Stimulated activated CD4-positive, alpha-beta T cell treated with anti-CD3 and anti-CD28 coated beads, Interleukin-1b, Interleukin-23, amount 100 ng/mL, for 48 hours (primary cell): Measurements from ENCODE around the gene ANGPTL8.
A peak's percentile ranks its signal among the peaks of the same experiment; 100 is the strongest.

Experiments
- DNase-seq: peaks from one replicate; pipeline ENCODE4 v3.0.0-alpha.2; 2020

The ANGPTL8 gene

GRCh38 chr19:11204076-11204602 lies 35.3 kb upstream of the ANGPTL8 start:
- DNase-seq: no peak

DNA sequence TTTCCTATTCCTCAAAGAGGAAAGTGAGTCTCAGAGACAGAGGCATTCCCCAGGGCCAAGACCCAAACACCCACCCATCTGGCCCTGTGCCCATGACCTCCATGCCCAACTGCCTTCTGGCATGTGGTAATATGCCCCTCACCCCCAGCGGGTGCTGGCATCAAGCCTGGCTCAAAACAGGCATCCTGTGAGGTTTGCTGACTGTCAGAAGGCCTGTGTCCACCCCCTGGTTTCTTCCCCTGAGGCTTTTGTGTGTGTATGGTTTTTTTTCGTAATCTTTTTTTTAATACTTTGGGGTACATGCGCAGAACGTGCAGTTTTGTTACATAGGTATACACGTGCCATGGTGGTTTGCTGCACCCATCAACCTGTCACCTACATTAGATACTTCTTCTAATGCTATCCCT lies 34.5 kb upstream of the ANGPTL8 start:
- DNase-seq: no peak

DNA sequence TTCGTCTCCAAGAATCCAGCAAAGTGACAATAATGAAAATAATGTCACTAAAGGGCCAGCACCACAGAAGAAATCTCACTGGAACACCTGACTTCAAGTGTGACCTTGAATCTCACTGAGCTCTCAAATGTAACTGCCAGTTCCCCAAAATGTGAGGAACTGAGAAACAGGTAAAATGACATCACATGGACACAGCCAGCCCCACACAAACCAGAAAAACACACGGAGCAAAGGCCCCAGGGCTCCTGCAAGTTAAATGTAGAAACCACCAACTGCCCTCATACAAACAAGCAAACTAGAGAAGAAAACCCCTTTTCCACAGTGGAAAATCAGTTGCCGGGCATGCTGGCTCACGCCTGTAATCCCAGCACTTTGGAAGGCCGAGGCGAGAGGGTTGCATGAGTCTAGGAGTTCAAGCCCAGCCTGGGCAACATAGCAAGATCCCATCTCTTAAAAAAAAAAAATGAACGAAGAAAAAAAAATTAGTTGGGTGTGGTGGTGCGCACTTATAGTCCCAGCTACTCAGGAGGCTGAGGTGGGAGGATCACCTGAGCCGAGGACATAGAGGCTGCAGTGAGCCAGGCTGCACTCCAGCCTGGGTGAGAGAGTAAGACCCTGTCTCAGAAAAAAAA lies 33.4 kb upstream of the ANGPTL8 start:
- DNase-seq: no peak

GRCh38 chr19:11208561-11209471 lies 30.6 kb upstream of the ANGPTL8 start:
- DNase-seq: no peak

DNA sequence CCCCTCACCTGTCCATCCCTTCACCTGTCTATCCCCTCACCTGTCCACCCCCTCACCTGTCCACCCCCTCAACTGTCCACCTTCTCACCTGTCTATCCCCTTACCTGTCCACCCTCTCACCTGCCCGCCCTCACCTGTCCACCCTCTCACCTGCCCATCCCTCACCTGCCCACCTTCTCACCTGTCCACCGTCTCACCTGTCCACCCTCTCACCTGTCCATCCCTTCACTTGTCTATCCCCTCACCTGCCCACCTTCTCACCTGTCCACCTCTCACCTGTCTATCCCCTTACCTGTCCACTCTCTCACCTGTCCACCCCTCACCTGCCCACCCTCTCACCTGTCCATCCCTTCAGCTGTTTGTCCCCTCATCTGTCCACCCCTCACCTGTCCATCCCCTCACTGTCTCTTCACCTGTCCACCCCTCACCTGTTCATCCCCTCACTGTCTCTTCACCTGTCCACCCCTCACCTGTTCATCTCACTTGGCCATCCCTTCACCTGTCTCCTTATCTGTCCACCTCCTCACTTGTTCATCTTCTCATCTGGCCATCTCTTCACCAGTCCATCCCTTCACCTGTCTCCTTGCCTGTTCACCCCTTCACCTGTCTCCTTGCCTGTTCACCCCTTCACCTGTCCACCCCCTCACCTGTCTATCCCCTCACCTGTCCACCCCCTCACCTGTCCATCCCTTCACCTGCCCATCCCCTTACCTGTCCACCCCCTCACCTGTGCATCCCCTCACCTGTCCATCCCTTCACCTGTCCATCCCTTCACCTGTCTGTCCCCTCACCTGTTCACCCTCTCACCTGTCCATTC lies 29.4 kb upstream of the ANGPTL8 start:
- DNase-seq: no peak

DNA sequence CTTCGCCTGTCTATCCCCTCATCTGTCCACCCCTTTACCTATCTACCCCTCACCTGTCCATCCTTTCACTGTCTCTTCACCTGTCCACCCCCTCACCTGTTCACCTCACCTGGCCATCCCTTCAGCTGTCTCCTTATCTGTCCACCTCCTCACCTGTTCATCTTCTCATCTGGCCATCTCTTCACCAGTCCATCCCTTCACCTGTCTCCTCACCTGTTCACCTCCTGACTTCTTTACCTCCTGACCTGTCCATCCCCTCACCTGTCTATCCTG lies 28.8 kb upstream of the ANGPTL8 start:
- no peak for DNase-seq

GRCh38 chr19:11214387-11214786 lies 25.0 kb upstream of the ANGPTL8 start:
- no peak for DNase-seq

GRCh38 chr19:11221082-11221598 lies 18.3 kb upstream of the ANGPTL8 start:
- no peak for DNase-seq

DNA sequence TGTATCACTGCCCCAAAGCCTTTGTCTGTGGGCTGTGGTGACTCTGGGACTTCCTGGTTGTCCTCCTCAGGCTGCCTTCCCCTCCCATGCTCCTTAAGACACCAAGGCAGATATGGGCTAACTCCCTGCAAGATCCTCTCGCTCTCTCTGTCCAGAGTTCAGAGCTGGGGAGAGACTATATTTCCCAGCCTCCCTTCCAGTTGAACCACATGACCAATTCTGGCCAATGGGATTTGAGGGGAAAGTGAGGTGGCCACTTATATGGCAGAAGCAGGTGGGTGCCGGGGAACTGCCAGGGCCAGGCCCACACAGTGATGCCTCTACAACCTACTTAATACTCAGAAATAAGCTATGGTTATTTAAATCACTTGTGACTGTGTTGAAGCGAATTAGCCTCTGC lies 16.2 kb upstream of the ANGPTL8 start:
- DNase-seq: no peak

- no peak for DNase-seq
Measured at GRCh38 chr19:11224429-11224828, 15.0 kb upstream of the ANGPTL8 start.

GRCh38 chr19:11225172-11225571 lies 14.2 kb upstream of the ANGPTL8 start:
- DNase-seq: no peak

DNA sequence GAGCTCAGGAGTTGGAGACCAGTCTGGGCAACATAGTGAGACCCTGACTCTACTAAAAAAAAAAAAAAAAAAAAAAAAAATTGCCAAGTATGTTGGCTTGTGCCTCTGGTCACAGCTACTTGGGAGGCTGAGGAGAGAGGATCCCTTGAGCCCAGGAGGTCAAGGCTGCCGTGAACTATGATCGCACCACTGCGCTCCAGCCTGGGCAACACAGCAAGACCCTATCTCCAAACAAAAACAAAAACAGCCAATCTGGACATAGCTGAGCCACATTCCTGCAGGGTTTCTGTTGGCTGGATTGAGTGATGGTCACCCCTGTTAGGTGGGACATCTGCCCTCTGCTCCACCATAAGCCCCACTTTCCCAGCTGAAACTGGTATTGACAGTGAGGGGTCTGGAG lies 13.6 kb upstream of the ANGPTL8 start:
- no peak for DNase-seq

DNA sequence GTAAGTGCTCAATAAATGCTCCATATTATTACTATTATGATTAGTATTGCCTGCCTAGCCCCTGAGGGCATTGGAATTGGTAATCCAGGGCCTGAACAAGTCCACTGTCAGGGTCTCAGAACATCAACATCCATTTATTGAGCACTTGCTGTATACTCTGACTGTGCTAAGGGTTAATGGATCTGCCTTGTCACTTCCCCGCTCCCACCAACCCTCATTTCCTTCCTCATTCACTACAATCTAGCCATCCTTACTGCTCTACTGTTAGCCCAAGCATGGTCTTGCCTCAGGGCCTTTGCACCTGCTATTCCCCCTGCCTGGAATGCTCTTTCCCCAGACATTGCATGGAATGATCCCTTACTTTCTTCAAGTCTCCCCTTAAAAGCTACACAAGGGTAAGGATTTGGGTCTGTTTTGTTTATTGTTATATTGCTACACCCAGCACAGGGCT lies 12.7 kb upstream of the ANGPTL8 start:
- DNase-seq: no peak

DNA sequence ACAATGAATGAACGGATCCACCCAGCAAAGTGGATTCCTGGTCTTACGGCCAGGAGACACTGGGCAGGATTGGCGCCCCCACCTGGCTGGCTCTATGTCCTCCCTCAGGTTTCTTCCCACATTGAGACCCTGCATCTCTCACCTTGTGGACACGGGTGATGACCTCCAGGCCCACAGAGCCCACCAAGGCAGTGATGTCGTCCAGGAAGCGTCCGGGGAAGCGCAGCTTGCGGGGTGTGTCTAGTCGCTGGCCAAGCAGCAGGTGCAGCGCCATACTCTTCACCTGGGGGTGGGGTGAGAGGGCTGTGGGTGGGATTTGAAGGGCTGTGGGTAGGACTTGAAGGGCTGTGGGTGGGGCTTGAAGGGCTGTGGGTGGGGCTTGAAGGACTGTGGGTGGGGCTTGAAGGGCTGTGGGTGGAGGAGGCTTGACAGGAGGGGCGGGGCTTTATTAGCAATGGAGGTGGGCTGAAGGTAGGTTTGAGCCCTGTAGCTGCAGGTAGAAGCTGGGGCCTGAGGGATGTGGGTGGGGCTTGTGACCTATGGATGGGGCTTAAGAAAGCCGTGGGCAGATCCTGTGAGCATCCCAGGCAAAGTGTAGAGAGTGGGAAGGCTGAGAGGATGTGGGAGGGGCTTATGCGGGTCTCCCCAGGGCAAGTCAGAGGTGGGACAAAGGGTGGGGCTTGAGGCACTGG lies 12.1 kb upstream of the ANGPTL8 start:
- DNase-seq: peak; percentile 30

- no peak for DNase-seq
Measured at GRCh38 chr19:11230621-11231386, 8.6 kb upstream of the ANGPTL8 start.

DNA sequence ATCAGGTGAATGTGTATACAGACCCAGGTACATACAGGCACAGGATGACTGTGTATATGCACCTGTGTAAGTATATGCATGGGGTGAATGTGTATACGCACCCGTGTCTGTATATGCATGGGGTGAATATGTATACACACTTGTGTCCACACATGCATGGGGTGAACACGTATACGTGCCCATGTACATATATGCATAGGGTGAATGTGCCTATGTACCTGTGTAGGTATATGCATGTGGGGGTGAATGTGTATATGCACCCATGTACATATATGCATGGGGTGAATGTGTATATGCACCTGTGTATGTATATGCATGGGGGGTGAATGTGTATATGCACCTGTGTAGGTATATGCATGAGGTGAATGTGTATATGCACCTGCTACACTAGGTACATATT lies 6.9 kb upstream of the ANGPTL8 start:
- no peak for DNase-seq

DNA sequence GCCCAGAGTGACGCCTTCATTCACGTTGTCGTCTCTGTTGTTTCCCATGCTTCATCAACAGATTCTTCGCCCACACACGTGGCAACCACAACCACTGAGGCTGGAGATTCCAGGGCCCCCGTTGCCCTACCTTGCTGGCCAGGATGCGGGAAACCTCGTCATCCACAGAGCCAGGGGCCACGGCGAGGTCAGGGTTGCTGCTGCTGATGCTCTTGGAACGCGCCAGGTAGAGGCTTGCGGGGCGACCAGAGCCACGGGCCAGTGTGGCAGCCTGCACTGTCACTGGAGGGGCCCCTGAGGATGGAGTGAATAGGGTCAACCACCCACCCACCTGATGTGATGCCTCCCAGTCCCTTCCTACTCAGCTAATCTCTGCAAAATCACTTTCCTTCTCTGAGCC lies 6.3 kb upstream of the ANGPTL8 start:
- no peak for DNase-seq

- no peak for DNase-seq
Measured at GRCh38 chr19:11234486-11235075, 4.8 kb upstream of the ANGPTL8 start.

DNA sequence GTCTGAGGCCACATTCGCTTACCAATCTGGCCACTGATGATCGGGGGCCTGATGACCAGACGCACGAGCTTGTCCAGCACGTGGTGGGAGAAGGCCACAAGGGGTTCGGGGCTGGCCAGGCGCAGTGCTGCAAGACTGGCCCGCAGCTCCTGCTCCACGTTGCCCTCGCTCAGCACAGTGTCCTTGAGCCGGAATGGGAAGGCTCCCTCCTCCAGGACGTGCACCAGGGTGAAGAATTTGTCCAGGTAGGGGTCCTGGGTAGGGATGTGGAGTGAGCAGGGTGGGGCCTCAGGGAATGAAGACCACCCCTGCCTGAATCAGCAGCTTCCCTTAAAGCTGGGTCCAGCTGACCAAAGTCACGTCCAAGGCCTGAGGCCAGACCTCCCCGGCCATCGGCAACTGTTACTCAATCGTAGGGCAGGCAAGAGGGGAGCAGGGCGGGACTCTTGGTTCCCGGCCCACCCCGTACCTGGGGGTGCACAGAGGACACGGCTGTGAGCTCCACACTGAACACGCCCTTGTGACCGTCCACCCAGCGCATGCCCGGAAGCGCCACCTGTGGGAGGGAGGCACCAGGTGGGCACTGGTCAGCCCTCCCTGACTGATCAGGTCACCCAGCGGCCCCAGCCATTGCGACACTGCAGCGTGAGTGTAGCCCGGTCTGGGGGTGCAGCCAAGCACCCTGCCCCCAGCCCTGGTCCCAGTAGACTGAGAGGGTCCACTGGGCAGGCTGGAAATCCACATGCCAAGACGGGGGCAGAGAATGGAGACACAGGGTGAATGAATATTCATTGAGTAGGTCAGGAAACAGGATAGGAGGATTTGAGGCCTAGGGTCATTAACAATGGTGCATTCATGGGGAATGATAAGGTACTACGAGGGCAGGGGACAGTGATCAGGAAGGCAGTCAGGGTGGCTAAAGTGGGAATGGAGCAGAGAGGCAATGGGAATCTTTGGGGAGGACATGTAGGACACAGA lies 2.8 kb upstream of the ANGPTL8 start:
- no peak for DNase-seq

DNA sequence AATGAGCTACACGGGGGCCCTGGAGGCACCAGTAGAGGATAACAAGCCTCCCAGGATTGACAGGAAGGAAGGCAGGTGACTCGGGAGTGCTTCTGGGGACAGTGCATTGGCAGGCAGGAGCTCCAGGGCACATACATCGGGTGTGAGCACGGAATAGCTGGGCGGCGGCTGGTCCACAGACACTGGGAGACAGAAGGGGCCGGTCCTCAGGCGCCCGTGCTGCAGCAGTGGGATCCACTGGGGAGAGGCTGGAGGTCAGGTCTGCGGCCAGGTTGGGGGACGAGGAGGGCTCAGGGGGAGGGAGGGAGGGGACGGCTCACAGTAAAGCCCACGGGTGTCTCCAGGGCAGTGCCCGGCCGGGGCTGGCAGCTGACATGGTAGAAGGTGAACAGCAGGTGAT lies 2.1 kb upstream of the ANGPTL8 start:
- no peak for DNase-seq
